Esophagus muscularis mucosa (tissue), 3 donors: ENCODE results near the gene LRRC10.

Source experiments
- POLR2A ChIP-seq: fragments of 450-650 bp; IDR thresholded peaks from one replicate; pipeline ENCODE4 v1.6.1; 2017; ENCODE audit warnings: antibody characterized with exemption, moderate library complexity, mild to moderate bottlenecking, low read depth
- TF ChIP-seq, protein P1 (sequence below), 3 experiments: fragments of 200-600 bp in 2 of 3; fragments of 450-650 bp in 1 of 3; sonication (generic) in 2 of 3; IDR thresholded peaks; one replicate each; pipeline ENCODE4 v1.5.1; 2017 to 2019; ENCODE audit warnings: antibody characterized with exemption in 3 of 3, mild to moderate bottlenecking in 2 of 3, moderate library complexity in 1 of 3

DNA sequence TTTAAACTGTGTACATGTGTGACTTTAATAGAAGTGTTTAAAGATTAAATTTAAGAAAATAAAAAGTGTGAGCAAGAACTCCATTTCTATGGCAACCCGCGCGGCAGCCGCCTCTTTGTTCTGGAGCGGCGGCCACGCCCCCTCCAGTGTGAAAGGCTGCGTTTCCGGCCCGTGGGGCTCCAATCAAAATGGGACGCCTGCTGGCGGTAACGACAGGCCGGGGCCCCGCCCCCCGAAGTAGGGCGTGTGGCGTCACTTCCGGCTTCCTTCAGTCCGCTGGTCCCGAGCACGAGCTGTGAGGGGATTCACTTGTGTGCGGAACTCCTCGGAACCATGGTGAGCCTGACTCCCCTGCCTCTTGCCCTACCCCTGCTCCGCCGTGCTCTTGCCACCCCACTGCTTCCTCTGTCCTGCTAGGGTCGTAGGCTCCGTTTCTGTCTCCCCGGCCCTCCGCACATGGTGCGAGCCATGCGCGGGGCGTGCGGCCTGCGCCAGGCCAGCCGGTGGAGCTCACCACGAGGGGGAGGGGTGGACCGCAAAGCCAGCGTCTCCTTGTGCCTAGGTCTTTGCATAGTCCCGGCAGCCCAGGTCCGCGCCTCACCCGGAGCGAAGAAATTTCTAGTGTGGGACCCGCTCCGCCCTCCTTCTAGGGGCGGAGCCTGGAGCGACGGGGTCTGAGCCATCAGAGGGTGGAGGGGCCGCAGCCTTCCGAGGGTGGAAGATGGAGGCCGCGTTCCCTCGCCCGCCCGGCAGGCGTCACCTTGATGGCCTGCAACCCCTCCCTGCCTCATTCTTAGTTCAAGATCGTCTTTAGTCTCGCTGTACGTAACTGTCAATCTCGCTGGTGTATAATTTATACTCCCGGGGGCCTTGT is 25.3 kb downstream of the LRRC10 start, which contains the start of gene CCT2:
- TF ChIP-seq, protein P1, sequence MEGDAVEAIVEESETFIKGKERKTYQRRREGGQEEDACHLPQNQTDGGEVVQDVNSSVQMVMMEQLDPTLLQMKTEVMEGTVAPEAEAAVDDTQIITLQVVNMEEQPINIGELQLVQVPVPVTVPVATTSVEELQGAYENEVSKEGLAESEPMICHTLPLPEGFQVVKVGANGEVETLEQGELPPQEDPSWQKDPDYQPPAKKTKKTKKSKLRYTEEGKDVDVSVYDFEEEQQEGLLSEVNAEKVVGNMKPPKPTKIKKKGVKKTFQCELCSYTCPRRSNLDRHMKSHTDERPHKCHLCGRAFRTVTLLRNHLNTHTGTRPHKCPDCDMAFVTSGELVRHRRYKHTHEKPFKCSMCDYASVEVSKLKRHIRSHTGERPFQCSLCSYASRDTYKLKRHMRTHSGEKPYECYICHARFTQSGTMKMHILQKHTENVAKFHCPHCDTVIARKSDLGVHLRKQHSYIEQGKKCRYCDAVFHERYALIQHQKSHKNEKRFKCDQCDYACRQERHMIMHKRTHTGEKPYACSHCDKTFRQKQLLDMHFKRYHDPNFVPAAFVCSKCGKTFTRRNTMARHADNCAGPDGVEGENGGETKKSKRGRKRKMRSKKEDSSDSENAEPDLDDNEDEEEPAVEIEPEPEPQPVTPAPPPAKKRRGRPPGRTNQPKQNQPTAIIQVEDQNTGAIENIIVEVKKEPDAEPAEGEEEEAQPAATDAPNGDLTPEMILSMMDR (IDR thresholded peaks at IDR 0.05): peak; percentile 8 to 44 (median 20)
- peak; percentile 71 for TF ChIP-seq POLR2A
